ENCODE data around the gene CDYL2. TPM values are rescaled to one million over a fixed set of nuclear protein-coding genes. Genes with fewer than 3 reads are reported as not detected.
A peak's percentile ranks its signal among the peaks of the same experiment; 100 is the strongest.

Gene CDYL2, protein sequence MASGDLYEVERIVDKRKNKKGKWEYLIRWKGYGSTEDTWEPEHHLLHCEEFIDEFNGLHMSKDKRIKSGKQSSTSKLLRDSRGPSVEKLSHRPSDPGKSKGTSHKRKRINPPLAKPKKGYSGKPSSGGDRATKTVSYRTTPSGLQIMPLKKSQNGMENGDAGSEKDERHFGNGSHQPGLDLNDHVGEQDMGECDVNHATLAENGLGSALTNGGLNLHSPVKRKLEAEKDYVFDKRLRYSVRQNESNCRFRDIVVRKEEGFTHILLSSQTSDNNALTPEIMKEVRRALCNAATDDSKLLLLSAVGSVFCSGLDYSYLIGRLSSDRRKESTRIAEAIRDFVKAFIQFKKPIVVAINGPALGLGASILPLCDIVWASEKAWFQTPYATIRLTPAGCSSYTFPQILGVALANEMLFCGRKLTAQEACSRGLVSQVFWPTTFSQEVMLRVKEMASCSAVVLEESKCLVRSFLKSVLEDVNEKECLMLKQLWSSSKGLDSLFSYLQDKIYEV
- total RNA-seq = 2.9 TPM
- long read RNA-seq = 0 reads

DNA sequence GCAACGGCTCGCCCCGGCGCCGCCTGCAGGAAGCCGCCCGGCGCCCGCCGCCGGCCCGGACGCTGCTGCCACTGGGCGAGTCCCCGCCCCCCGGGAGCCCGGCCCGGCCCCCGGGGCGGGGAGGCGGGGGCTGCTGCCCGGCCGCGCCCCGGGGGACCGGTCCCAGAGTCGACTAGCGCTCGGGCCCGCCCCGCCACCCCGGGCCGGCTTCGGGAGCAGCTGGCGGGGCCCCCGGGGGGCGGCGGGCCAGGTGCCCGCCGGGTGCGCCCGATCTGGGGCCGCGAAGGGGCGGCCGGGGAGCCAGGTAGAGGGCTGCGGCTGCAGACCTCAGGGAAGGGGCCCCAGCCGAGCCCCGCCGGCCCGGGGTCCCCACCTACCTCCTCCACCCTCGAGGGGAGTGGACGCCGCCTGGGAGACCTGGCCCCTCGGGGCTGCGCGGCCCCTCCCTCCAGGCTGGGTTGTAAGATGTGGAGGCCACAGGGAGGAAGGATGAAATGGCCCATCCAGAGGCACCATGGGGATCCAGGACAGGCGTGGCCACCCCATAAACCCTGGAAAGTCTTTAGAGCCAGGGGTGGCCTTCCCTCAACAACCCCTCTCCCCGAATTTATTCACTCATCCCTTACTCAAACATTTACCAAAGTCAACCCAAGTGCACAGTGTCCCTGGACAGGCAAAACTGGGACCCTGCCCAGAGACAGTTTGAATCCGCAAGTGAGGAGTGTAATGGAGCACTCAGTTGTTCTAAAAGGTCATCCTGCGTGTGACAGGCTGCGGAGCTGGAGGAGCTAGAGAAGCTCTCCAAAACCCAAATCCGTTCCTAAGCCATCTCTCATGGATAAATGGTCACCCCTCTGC is at the start of gene CDYL2:
Gene CDYL2, minus strand, starts transcription at position 73 of the 858 bp plus-strand sequence. CDS start 425 bp downstream, outside the sequence.
- DNase-seq (peak; percentile 63), ATAC-seq (ENCODE audit: poor library complexity) (peak; percentile 89)
- intact Hi-C loops (cut with DNase I) = no loop called here

DNA sequence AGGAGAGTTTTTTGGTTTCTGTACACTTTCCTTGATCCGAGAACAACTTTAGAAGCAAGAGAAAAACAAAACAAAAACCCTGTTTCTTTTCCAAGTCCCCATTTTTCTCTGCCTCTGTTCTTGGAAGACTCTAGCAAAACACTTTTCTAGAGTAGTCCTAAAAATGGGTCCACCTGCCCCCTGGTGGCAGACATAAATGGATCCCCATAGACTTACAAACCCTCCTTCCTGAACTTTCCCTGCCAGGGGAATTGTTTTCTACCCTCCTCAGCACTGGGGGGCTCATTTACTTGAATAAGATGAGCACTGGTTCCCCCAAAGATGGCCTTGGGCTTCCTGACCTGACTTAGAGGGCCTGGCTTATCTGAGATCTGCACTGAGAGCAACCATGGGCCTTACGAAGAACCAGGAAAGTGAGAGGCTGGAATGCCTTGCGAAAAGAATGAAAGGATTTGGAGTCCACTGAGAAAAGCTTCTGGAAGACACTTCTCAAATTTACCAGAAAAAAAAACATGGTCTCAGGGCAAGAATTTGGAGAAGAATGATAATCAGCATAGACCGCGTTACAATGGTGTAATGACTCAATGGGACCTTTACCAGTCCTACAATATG is 48.0 kb upstream of the CDYL2 start:
- ATAC-seq (ENCODE audit: poor library complexity) (no peak), DNase-seq (no peak)
- intact Hi-C loops (cut with DNase I) = no loop called here

DNA sequence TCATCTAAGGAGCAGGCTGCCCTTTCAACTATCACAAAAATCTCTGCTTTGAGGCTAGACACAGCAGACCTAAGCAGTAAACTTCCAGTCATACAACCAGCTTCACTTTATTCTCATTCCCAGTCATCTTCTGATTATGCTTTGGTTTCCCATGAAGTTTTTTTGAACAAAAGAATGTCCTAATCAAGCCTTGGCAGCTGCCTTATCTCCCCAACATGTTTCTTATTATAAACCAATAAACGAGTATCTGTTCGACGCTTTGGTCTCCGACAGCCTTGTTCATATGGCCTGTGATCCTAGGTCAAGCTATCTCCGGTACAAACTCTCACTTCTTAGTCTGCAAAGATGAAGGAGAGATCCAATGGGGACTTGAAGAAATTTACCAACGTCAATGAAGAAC is 47.4 kb upstream of the CDYL2 start:
- ATAC-seq (ENCODE audit: poor library complexity) (no peak), DNase-seq (no peak)
- intact Hi-C loops (cut with DNase I) = no loop called here

DNA sequence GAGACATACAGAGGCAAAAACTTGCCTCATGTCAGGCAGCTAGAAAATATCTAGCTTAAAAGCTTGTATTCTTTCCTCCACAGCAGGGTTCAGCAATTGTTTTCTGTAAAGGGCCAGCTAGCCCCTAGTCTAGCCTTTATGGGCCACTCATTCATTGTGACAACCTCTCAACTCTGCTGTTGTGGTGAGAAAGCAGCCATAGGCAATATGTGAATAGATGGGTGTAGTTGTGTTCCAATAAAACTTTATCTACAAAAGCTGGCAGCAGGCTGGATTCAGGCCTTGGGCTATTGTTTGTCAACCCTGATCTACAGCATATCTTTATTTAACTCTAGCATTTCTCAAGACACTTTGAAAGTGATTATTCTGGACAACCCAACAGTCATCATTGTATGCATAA is 46.4 kb upstream of the CDYL2 start:
- intact Hi-C loops (cut with DNase I) = no loop called here
- no peak for DNase-seq
- no peak for ATAC-seq (ENCODE audit: poor library complexity)

DNA sequence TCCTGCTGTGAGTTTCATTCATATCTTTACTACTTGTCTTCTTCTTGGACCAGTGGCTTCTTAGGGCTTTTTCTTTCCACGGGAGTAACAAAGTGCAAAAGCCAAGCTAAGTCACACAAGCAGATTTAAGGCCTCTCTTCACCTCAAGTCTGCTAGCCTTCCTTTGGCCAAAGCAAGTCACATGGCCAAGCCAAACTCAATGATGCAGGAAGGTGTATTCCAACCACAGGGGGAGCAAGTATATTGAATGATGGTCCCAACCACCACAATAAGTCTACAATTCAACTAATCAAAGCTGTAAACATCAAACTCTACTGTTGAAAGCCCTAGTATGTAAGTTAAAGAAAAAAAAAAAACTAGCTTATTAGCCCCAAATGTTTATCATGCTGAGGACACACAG is 44.5 kb upstream of the CDYL2 start:
- intact Hi-C loops (cut with DNase I) = no loop called here
- DNase-seq (no peak), ATAC-seq (ENCODE audit: poor library complexity) (no peak)

DNA sequence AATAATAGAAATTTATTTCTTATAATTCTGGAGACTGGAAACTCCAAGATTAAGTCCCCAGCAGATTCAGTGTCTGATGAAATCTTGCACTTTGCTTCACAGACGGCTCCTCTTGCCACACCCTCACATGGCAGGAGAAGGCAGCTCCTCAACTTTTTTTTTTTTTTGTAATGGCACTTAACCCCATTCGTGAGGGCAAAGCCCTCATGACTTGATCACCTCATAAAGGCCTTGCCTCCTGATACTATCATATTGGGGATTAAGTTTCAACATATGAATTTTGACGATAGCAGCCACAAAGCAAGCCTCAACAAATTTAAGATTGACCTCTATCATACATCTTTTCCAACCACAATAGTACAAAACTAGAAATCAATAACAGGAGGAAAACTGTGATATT is 42.3 kb upstream of the CDYL2 start:
- ATAC-seq (ENCODE audit: poor library complexity) (no peak), DNase-seq (no peak)
- intact Hi-C loops (cut with DNase I) = no loop called here

DNA sequence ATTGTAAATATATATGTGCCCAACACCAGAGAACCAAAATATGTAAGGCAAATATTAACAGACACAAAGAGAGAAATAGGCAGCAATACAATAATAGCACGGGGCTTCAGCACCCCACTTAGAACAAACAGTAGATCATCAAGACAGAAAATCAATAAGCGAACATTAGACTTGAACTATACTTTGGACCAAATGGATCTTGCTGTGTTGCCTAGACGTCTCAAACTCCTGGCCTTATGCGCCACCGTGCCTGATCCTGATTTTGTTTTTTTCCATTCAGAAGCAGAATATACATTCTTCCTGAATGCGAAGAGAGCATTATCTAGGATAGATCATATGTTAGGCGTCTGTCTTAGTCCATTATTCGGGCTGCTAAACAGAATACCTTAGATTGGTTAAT is 41.9 kb upstream of the CDYL2 start:
- DNase-seq = no peak
- ATAC-seq (ENCODE audit: poor library complexity) = no peak
- intact Hi-C loops (cut with DNase I) = no loop called here

DNA sequence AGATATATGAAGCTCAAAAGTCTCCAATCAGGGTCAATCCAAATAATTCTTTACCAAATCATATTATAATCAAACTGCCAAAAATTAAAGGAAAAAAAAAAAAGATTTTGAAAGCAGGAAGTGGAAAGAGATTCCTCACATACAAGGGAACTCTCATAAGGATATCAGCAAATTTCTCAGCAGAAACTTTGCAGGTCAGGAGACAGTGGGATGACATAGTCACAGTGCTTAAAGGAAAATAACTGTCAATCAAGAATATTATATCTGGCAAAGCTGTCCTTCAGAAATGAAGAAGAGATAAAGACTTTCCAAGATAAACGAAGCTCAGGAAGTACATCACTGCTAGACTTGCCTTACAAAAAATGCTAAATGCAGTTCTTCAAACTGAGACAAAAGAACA is 40.0 kb upstream of the CDYL2 start:
- ATAC-seq (ENCODE audit: poor library complexity) = no peak
- intact Hi-C loops (cut with DNase I) = no loop called here
- DNase-seq = no peak

DNA sequence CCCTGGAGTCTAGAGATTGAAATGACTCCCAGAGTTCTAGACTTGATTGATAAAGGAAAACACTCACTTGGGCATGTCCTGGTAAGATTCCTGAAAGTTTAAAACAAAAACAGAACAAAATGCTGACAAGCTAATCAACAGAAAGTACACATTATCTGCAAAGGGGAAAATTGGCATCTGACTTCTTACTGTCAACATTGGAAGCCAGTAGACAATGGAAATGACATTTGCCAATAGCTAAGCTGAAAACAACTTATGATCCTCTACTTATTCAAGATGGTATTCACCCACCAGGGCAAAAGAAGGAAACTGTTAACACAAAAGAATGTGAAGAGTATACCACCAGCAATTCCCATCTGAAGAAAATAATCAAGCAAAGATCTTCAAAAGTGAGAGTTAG is 36.8 kb upstream of the CDYL2 start:
- intact Hi-C loops (cut with DNase I) = no loop called here
- ATAC-seq (ENCODE audit: poor library complexity) (no peak), DNase-seq (no peak)

DNA sequence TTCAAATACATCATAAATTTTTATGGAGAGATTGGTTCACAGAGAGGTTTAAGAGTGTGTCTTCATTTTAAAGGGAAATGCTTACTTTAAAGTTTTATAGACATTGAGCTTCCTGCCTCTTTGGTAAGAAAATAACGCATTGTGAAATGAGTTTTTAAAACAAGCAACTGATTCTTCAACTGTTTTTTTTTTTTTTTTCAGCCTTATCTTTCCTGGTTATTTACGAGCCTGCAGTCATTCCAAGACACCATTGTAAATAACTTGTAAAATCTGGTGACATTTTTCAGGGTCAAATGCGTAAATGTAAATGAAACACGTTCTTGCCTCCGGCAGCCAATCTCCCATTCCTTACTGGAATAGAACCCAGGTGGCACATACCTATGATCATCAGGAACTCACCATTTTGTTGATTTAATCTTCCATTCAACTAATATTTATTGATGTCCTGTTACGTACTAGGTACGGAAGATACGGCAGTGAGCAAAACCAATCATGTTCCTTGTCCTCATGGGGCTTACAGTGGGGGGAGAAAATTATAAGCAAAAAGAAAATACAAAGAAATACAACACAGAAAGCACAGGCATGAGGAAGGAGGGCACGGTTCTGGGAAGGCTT is 33.2 kb upstream of the CDYL2 start:
- DNase-seq = no peak
- intact Hi-C loops (cut with DNase I) = no loop called here
- no peak for ATAC-seq (ENCODE audit: poor library complexity)

DNA sequence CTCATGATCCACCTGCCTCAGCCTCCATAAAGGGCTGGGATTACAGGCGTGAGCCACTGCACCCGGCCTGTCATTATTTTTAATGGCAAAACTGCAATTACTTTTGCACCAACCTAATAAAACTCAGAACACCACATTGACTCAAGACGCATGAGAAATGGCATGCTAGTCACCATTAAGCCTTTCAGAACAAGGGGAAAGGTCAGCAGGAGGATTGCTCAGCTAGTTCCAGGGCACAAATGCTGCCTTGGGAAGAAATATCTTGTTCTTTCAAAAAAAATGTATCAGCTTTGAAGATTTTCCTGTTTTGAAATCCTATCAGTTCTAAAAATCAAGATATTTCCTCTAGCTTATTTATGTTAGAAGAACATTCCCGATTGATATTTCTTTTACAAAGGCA is 32.4 kb upstream of the CDYL2 start:
- intact Hi-C loops (cut with DNase I) = no loop called here
- no peak for ATAC-seq (ENCODE audit: poor library complexity)
- no peak for DNase-seq

DNA sequence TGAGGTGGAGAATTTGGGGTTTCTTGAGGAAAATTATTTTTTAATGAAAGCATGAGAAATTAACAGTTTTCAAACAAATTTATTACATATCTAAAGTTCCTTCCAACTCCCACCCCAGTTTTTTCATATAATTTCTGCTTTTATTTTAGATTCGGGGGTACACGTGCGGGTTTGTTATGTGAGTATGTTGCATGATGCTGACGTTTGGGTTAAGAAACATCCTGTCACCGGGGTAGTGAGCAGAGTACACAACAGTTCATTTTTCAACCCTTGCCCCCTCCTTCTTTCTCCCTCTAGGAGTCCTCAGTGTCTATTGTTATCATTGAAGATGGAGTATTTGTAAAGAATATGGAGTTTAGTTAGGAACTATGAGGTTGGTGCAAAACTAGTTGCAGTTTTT is 31.8 kb upstream of the CDYL2 start:
- no peak for ATAC-seq (ENCODE audit: poor library complexity)
- no peak for DNase-seq

DNA sequence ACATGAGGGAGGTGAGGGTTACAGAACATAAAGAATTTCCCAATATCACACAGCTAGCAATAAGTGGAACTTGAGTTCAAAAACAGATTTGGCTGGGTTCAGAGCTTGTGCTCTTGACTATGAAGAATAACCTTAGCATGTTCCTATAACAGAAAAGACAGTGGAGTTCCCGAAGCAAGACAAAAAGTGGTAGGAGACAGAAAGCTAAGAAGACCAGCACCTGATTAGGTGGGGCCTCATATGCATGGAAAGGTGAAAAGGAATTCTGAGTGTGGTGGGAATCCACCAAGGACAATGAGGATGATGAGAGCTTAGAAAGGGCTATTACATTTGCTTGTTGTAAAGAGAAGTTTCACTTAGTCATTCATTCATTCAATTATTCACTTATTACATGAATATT is 26.6 kb upstream of the CDYL2 start:
- intact Hi-C loops (cut with DNase I) = no loop called here
- ATAC-seq (ENCODE audit: poor library complexity) (no peak), DNase-seq (no peak)

More for the DNA sequence above, 31.8 kb upstream of the CDYL2 start:
- intact Hi-C loops (cut with DNase I) = no loop called here

DNA sequence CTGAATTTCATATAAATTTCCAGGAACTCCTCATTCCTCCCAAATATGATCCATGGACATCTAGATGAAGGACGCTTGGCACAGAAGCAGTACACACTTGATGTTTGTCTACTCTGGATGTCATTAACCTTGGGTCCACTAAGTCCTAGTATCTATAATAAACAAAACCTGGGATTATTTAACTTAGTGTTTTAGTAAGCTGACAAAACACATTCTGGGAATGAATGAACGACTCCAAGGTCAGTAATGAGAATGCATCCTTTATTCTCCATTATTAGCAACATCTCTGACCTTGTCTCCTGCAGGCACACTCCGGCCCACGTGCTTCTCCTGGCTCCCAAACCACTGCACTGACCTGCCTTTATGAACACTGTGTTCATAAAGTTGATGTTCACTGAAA is 24.1 kb upstream of the CDYL2 start:
- DNase-seq = no peak
- intact Hi-C loops (cut with DNase I) = no loop called here
- no peak for ATAC-seq (ENCODE audit: poor library complexity)

DNA sequence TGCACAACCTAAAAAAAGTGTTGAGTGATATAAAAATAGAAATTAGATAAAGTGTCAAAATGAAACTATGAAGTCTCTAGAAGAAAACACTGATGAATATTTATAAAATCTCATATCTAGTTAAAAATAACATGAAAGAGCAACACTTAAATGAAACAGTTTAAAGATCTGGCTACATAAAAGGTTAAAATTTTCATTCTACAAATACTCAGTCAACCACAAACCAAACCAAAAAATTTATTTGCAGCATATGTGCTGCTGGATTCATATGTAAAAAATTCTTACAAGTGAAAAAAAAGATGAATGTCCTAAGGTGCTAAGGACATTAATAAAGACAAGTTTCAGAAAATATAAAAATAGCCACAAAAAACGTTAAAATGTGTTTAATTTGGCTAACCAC is 22.6 kb upstream of the CDYL2 start:
- DNase-seq (no peak), ATAC-seq (ENCODE audit: poor library complexity) (no peak)
- intact Hi-C loops (cut with DNase I) = no loop called here

DNA sequence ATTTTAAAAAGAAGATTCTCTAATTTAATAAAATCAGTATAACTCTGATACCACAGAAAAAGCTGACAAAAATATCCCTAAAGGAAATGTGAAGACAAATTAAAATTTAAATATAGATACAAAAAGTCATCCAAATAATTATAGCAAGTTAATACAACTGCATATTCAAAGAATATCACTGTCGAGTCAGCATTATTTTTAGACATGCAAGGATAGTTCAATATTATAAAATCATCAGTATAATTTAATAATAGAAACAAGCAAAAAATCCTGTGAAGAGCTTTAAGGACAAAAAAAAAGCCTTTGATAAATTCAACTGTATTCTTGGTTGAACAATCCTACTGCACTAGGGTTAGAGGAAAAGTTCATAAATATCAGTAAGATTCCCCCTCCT is 21.0 kb upstream of the CDYL2 start:
- DNase-seq (no peak), ATAC-seq (ENCODE audit: poor library complexity) (no peak)
- intact Hi-C loops (cut with DNase I) = no loop called here

DNA sequence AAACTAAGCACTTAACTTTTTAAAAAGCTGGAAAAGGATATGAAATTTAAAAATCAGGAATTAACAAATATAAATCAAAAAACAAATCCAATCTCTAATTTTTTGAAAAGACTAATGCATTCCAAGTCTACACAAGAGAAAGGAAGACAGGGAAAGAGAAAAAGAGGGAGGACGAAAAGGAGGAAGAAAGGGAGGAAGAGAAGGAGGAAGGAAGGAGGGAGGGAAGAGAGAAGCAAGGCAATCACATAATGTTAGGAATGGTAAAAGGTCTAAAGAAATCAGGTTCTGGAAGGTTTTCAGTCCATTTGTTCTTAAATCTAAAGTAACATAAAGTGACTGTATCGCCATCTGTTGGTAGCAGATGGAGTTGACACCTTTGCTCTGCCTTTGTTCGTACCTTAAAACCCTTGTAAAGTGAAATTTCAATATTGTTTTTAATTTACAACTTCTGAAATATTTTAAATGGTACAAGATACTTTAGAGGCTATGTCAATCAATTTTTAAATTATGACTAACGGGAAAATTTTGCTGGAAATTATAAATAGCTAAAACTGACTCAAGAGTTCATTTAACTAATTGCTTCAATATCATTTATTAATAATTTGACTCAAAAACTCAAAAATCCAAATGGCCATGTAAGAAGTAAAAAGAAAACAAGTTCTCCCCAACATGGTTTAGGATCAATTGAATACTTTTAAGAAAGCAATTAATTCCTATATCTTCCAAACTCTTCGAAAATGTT is 20.4 kb upstream of the CDYL2 start:
- ATAC-seq (ENCODE audit: poor library complexity) (no peak), DNase-seq (no peak)
- intact Hi-C loops (cut with DNase I) = no loop called here

DNA sequence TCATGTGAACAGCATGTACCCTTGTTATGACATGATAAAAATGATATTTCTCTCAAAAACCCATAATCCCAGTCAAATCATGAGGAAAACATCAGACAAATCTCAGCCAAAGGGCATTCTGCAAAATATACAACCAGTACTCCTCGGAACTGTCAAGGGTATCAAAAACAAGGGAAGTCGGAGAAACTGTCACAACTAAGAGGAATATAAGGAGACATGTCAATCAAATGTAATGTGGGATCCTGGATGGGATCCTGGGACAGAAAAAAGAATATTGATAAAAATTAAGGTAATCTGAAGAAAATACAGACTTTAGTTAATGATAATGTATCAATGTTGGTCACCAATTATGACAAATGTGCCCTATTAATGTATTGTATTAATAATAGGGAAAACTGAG is 15.6 kb upstream of the CDYL2 start:
- intact Hi-C loops (cut with DNase I) = no loop called here
- ATAC-seq (ENCODE audit: poor library complexity) (no peak), DNase-seq (no peak)
